ENCODE data around the gene CAPN8. TPM values are rescaled to one million over a fixed set of nuclear protein-coding genes. Genes with fewer than 3 reads are reported as not detected.

CAPN8 gene
- total and polyA plus RNA-seq, 4 donors, result 0.08 to 0.16 TPM; not detected in 2

- no peak overlapping the region for H3K9ac ChIP-seq (ENCODE audit: low read depth in 1 of 2, low read length in 2 of 2)
- 97% methylated on average over 6 of the region's 6 CpGs for WGBS
- no peak overlapping the region for H3K4me3 ChIP-seq (ENCODE audit: low read depth in 1 of 3, low read length in 3 of 3)
- no peaks in the 10 kb centered on the region for H3K36me3 ChIP-seq (ENCODE audit: control insufficient read depth in 4 of 4, insufficient read depth in 3 of 4, low read depth in 1 of 4, low read length in 3 of 4)
- H3K27ac ChIP-seq (ENCODE audit: low read depth in 1 of 2, low read length in 2 of 2), result no peak overlapping the region
- no peaks in the 10 kb centered on the region for H3K4me1 ChIP-seq (ENCODE audit: control insufficient read depth in 4 of 4, insufficient read depth in 4 of 4, low read length in 3 of 4)
- peaks cover 0 to 2% (median 0%) of the 10 kb centered on the region in 4 donors for H3K9me3 ChIP-seq (ENCODE audit: control insufficient read depth in 4 of 4, low read length in 3 of 4)
- no peaks in the 10 kb centered on the region for H3K27me3 ChIP-seq (ENCODE audit: control insufficient read depth in 4 of 4, insufficient read depth in 4 of 4, low read length in 3 of 4)
- TF ChIP-seq HNF4G (IDR thresholded peaks at IDR 0.05), result no peak
- TF ChIP-seq ATF3 (IDR thresholded peaks at IDR 0.05), result no peak
- no peak for TF ChIP-seq YY1 (IDR thresholded peaks at IDR 0.05)
- no peak for TF ChIP-seq SP1 (IDR thresholded peaks at IDR 0.05)
- no peak for TF ChIP-seq EGR1 (IDR thresholded peaks at IDR 0.05; ENCODE audit: low read depth in 2 of 2)
- TF ChIP-seq NR2F2 (IDR thresholded peaks at IDR 0.05), result no peak
- no peak for TF ChIP-seq JUND (IDR thresholded peaks at IDR 0.05)
- no peak for TF ChIP-seq RAD21 (IDR thresholded peaks at IDR 0.05)
- no peak for TF ChIP-seq TAF1 (conservative IDR thresholded peaks at IDR 0.05)
- no peak for TF ChIP-seq RXRA (IDR thresholded peaks at IDR 0.05)
- no peak for TF ChIP-seq CTCF (IDR thresholded peaks at IDR 0.05; ENCODE audit: low read depth, low read length, missing input control)
- TF ChIP-seq FOXA1 (IDR thresholded peaks at IDR 0.05), result no peak
- no peak for TF ChIP-seq FOXA2 (IDR thresholded peaks at IDR 0.05)
- TF ChIP-seq ZBTB33 (IDR thresholded peaks at IDR 0.05), result no peak
- TF ChIP-seq REST (IDR thresholded peaks at IDR 0.05), result no peak
- no peak for TF ChIP-seq MAX (IDR thresholded peaks at IDR 0.05)
- no peak for DNase-seq (ENCODE audit: low spot score)
Measured at GRCh38 chr1:223512057-223512456, 153.4 kb downstream of the CAPN8 start.

GRCh38 chr1:223508796-223509195 lies 156.7 kb downstream of the CAPN8 start:
- Histone ChIP-seq H3K9ac (ENCODE audit: low read depth in 1 of 2, low read length in 2 of 2) (no peak overlapping the region), H3K4me1 (ENCODE audit: control insufficient read depth in 4 of 4, insufficient read depth in 4 of 4, low read length in 3 of 4) (no peaks in the 10 kb centered on the region), H3K27ac (ENCODE audit: low read depth in 1 of 2, low read length in 2 of 2) (no peak overlapping the region), H3K36me3 (ENCODE audit: control insufficient read depth in 4 of 4, insufficient read depth in 3 of 4, low read depth in 1 of 4, low read length in 3 of 4) (no peaks in the 10 kb centered on the region), H3K27me3 (ENCODE audit: control insufficient read depth in 4 of 4, insufficient read depth in 4 of 4, low read length in 3 of 4) (no peaks in the 10 kb centered on the region), H3K4me3 (ENCODE audit: low read depth in 1 of 3, low read length in 3 of 3) (no peak overlapping the region), H3K9me3 (ENCODE audit: control insufficient read depth in 4 of 4, low read length in 3 of 4) (peaks cover 0 to 2% (median 0%) of the 10 kb centered on the region in 4 donors)
- 76% methylated on average over 7 of the region's 7 CpGs for WGBS
- DNase-seq (ENCODE audit: low spot score), result no peak
- TF ChIP-seq SP1 (IDR thresholded peaks at IDR 0.05), result no peak
- no peak for TF ChIP-seq RAD21 (IDR thresholded peaks at IDR 0.05)
- TF ChIP-seq HNF4G (IDR thresholded peaks at IDR 0.05), result no peak
- TF ChIP-seq EGR1 (IDR thresholded peaks at IDR 0.05; ENCODE audit: low read depth in 2 of 2), result no peak
- TF ChIP-seq NR2F2 (IDR thresholded peaks at IDR 0.05), result no peak
- no peak for TF ChIP-seq JUND (IDR thresholded peaks at IDR 0.05)
- TF ChIP-seq TAF1 (conservative IDR thresholded peaks at IDR 0.05), result no peak
- TF ChIP-seq ZBTB33 (IDR thresholded peaks at IDR 0.05), result no peak
- TF ChIP-seq RXRA (IDR thresholded peaks at IDR 0.05), result no peak
- no peak for TF ChIP-seq CTCF (IDR thresholded peaks at IDR 0.05; ENCODE audit: low read depth, low read length, missing input control)
- TF ChIP-seq MAX (IDR thresholded peaks at IDR 0.05), result no peak
